NCI-H1092 treated with DMSO at 0.1 percent for 48 hours (cell line): ENCODE results near the gene ME1.
"Not testable (repeated sequence)": the region's sequence is repeated elsewhere in the genome, so short reads cannot be mapped to it uniquely, and the experiment has no call there.

ENCODE experiments used
- DNase-seq: peaks from one replicate; lab custom pipeline; 2025; lab: John Stamatoyannopoulos, UW

Gene ME1

DNA sequence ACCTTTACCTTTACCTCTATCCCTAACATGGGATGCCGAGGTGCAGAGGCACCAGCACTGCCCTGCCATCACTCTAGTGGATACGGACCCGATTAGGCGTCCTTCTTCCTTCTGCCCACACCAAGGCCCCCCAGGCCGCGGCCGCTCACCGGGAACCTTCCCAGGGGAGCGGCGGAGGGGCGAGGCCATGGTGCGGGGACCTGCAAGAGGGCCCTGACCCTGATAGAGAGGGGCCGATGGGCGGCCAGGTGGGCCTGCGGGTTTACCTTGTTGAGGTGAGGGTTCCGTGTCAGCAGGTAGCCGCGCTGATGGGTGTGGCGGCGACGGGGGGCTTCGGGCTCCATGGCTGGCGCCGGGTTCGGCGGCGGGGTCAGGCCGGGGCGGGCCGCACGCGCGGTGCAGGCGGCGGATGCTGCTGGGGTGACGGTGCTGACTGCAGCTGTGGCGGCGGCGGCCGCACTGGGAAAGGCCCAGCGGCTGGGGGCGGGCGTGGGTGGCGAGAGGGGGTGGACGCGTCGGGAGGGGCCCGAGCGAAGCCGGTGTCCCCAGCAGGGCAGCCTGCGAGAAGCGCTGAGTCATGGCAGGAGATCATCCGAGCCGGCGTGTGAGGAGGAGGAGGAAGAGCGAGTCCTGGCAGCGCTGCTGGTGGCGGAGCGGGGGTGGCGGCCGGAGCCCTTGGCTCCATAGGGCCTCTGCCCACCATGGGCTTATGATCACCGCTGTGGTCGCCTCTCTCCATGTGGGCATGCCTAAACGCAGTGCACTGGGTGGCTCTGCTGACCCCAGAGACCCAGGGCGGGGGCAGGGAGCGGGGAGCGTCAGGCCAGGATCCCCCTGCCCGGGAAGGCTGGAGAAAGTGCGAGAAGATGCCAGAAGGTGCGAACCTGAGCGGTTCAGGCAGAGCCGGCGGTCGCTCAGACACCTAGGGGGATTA is at the start of gene ME1:
TSS of gene ME1 (minus strand) at position 441 of the 934 bp plus-strand sequence. CDS start at position 344, 97 bp downstream.
- DNase-seq: peak; percentile 19

DNA sequence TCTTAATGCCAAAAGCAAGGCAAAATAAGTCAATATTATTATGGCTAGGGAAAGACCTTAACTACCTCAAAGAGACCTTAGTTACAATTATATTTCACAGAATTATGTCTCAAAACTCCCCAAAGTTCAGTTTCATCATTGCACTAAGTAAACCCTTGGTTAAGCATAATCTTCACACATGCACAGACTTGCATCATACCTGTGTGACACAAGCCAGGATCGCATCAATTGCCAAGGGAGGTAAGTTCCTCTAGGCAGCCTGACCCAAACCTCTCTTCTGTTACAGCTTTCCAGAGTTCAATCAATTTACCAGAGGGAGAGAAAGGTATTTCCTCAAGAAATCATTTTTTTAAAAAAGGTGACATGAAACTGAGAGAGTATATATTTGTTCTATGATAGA is 49.6 kb upstream of the ME1 start:
- DNase-seq: no peak

DNA sequence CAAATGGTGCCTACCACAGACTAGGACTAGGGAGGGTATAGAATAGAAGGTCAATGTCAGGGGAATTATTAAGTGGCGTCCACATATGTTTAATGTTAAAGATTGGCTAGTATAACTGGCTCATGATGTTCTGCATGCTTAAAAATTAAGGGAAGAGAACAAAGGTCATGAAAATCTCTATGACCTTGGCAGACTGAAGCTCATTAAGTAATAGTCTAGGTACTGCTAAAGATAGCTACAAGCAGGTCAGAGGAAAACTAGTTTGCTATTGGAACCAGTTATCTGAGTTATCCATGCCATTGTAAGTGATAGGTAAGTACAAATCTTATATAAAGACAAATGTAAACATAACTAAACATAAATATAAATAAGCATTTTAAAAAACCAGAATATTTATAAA is 48.5 kb upstream of the ME1 start:
- DNase-seq: no peak

DNA sequence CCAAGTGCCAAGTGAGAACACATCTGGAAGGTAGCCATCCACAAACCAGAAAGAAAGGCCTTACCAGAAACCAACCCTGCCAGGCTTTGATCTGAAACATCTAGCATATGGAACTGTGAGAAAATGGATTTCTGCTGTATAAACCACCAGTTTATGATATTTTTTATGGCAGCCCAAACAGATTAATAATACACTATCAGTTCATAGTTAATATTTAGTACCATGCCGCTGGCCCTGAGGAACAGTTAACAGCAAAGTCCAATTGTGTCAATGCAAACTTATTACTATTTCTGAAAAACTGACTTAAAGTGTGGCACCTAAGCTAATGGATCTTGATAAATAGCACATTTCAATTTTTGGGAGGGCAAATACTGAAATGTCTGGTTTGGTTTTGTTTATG is 46.1 kb upstream of the ME1 start:
- no peak for DNase-seq

DNA sequence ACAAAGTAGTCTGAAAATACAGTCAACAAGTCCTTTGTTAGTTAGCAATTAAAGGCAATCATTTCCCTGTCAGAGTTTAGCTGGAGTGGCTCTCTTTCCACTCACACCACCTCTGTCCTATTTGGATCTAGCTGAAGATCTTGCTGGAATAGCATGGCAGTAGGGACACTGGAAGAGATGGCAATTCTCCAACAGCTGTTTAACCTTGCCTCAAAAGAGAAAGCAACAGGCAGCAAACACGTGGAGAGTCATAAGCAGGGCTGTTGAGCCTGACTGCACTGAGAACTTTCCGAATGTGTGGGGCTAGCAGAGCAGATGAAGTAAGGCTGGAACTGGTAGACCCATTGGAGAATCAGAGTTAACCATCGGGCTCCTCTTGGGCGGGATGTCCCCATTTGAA is 43.5 kb upstream of the ME1 start:
- DNase-seq: no peak

DNA sequence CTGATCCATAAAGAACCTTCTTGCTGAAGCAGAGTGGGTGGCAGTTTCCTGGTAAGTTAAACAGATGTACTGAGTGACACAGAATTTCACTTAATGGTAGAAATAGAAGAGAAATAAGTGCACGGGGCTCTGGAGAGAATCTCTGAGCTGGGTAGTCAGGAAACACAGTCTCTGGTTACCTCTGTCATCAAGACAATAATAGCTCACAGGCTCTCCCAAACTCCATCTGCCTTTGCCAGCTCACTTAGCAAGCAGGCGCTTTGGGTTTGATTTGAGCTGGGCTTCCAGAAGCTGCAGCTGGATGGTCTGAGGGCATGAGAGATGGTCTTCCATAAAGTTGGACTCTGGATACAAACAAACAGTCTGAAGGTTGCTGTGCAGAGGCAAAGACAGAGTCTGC is 41.9 kb upstream of the ME1 start:
- no peak for DNase-seq

DNA sequence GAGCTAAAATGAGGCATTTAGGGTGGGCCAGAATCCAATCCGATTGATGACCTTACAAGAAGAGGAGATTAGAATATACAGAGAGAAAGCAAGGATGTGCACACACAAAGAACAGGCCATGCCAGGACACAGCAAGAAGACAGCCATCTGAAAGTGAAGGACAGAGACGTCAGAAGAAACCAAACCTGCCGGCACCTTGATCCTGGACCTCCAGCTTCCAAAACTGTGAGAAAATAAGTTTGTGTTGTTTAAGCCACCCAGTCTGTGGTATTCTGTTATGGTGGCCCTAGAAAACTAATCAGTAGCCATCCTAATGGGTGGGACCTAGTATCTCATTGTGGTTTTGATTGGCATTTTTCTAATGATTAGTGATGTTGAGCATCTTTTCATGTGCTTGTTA is 39.7 kb upstream of the ME1 start:
- DNase-seq: no peak

DNA sequence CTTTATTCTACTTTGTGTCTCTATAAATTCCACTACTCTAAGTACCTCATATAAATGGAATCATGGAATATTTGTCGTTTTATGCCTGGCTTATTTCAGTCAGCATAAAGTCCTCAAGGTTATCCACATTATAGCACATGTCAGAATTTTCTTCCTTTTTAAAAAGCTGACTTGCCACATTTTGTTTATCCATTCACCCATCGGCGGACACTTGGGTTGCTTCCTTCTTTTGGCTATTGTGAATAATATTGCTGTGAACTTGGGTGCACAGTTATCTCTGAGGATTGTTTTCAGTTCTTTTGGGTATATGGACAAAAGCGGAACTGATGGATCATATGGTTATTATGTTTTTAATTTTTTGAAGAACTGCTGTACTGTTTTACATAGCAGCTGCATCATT is 39.1 kb upstream of the ME1 start:
- DNase-seq: no peak

DNA sequence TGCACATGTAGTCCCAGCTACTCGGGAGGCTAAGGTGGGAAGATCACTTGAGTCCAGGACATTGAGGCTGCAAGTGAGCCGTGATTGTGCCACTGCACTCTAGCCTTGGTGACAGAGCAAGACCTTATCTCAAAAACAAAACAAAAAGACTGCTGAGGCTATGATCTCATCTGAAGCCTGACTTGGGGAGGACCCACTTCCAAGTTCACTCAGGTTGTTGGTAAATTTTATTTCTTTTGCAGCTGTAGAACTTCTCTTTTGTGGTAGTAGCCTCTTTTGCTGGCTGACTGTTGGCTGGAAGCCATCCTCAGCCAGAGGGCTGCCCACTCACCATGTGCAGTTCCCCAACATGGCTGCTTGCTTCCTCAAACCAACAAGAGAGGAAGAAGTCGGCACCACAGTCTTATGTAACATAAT is 36.8 kb upstream of the ME1 start:
- no peak for DNase-seq

DNA sequence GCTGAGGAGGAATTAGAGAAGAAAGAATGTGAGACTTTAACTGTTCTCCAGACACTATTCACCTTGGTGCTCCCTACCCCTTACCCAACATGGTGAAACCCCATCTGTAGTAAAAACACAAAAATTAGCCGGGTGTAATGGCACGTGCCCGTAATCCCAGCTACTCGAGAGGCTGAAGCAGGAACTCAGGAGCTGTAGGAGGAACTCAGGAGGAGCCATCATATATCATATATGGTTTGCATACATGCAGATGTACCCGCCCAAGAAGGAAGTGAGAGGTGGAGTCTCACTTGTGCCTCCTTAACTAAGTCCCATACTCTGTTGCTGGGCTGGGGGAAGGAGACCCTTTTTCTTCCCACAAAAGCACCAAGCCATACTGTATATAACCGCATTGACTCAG is 35.5 kb upstream of the ME1 start:
- DNase-seq: no peak

DNA sequence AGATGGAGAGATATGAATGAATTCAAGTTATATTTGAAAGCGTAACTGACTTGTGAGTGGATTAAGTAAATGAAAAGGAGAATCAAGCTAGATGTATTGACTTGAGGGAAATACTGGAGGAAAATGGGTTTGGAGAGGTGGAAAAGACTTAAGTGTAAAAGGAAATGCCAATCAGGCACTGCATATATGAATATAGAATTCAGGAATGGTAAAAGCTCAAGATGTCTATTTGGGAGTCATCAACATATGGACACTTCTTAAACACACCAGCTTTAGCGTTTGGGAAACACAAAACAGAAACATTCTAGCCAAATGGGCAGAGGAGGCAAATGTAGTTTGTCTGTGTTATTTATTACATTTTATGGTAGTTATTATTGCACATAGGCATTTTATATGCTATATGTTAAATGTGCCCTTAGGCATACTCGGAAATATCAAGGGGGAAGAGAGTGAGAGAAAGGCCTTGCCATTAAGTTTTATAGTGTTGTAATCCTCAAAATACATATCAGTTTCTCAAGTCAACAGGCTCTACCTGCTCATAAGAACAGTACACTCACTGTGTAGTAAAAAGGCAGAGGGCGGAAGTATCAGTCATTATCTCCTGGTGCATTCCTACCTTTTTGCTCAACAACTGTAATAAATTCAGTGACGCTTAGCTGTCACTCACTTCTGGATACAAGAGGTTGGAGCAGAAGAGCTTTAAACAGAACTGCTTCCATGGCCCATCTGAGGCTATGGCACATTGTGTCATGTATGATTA is 33.7 kb upstream of the ME1 start:
- no peak for DNase-seq

DNA sequence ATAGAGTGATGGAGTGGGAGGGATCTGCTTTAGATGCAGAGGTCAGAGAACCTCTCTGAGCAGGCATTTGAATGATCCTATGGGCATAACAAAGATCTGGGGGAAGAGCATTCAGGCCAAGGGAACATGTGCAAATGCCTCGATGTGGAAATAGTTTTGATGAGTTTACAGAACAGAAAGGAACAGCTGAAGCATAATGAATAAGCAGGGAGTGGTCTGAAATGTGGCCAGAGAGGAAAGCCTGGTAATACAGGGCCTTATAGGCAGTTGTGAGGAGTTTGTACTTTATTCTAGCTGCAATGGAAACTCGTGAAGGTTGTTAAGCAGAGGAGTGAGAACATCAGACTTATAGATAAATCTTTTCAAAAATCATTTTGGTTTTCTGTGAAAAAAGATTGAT is 33.0 kb upstream of the ME1 start:
- DNase-seq: no peak

DNA sequence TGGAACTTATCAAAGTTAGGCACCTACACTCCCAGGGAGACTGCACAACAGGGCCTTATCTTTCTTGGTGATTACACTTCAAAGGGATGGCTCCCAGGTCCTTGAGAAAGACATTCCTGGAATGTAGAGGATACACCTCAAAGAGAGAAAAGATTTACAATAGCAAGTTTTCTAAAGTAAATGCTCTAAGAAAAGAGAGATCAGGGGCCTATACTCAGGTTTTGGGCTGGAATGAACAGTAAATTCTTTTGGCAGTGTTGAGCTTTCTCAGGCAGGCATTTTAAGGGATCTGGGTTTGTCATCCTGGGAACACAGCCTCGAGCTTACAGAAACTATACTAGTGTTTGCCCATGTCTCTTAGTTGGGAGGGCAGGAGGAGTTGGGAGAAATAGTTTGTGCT is 31.7 kb upstream of the ME1 start:
- DNase-seq: no peak

DNA sequence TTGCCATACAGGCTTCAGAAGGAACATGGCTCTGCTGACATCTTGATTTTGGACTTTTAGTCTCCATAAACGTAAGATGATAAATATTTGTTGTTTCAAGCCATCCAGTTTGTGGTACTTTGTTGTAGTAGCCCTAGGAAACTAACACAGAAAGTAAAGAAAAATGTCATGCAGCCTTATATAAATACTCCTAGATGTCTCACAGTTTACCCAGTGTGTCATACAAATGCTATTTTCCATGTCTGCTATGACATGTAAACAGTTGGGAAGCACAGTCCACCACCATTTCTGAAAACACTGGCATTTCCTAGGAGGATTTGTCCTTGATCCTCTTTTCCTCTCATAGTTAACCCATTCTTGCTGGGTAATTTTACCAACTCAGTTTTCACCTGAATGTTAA is 30.6 kb upstream of the ME1 start:
- no peak for DNase-seq

DNA sequence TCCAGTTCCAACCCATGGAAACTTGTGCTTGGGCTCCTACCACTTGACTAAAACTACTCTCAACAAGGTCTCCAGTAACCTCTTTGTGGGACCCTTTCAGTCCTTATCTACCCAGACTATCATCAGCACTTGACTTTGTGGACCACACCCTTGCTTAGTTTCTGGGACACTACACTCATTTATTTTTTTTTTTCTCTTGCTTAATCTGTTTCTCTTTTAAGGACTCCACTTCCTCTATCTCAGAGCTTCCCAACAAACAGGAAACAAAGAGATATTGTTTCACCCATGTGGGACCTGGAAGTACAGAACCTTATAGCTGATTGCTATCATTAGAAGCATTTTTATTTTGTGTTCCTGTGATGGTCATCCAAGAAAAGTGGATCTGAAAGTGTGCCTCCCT is 28.8 kb upstream of the ME1 start:
- DNase-seq: no peak

DNA sequence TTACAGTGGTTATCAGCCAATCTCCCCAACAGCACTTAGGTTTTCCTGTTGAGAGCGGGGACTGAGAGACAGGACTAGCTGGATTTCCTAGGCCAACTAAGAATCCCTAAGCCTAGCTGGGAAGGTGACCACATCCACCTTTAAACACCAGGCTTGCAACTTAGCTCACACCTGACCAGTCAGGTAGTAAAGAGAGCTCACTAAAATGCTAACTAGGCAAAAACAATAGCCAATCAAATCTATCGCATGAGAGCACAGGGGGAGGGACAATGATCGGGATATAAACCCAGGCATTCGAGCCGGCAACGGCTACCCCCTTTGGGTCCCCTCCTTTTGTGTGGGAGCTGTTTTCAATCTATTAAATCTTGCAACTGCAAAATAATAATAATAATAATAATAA is 19.2 kb upstream of the ME1 start:
- not testable (repeated sequence) for DNase-seq

DNA sequence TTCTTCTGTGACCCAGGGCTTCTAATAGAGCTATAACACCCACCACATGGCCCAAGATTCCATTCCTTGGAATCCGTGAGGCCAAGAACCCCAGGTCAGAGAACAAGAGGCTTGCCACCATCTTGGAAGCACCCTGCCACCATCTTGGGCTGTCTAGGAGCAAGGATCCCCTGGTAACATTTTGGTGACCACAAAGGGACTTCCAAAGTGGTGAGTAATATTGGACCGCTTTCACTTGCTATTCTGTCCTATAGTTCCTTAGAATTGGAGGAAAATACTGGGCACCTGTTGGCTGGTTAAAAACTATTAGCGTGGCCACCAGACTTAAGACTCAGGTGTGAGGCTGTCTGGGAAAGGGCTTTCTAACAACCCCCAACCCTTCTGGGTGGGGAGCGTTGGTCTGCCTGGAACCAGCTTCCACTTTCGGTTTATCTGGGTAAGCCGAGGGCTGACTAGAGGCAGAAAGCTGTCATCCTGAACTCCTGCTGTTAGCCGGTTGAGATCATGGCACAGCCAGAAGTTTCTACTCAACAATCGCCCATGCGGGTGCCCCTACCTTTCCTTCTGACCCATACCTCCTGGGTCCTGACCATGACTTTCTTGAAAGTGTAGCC is 13.3 kb upstream of the ME1 start:
- not testable (repeated sequence) for DNase-seq

DNA sequence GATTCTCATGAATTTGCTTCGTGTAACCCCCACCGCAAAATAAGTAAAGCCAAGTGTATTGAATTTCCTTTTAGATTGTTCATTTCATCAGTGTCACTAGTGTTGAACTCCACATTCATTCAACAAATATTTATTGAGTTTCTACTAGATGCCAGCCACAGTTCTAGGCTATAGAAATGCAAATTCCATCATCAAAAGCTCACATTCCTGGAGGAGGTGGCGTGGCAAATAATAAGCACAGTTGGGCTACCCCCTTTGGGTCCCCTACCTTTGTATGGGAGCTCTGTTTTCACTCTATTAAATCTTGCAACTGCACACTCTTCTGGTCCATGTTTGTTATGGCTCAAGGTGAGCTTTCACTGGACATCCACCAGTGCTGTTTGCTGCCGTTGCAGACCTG is 12.7 kb upstream of the ME1 start:
- DNase-seq: no peak

DNA sequence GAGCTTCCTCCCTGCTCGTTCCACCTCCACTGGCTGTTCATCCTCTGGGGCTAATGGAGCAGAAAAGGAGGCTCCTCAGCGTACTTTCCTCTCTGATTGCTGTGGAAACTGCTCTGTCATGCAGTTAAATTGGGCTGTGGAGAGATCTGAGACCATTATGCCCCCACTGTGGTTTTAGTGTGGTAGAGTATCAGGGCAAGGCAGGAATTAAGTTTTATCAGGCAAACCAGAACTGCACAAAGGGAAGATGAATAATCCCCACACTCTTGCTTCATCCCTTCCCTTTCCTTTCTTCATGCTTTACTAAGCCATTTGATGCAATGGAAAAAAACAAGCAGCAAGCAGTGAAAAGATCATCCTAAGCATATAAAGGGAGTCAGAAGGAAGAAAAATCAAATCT is 11.9 kb upstream of the ME1 start:
- DNase-seq: no peak

DNA sequence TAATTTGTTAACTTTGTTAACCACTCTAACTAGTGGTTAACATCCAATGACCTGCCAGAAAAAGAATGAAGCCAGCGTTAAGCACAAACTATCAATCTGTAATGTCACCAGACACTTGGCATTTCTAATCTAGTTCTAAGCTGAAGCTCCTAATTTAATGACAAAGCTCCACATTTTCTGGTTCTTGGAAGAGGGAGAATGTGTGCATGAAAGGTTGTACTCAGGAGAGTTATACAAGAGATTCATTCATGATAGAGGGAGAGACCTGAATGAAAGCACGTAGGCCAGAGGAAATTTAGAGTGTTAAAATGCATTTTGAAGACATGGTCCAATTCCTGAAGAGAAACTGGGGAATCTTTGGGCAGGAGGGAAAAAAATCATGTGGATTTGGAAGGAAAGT is 8.3 kb upstream of the ME1 start:
- no peak for DNase-seq

DNA sequence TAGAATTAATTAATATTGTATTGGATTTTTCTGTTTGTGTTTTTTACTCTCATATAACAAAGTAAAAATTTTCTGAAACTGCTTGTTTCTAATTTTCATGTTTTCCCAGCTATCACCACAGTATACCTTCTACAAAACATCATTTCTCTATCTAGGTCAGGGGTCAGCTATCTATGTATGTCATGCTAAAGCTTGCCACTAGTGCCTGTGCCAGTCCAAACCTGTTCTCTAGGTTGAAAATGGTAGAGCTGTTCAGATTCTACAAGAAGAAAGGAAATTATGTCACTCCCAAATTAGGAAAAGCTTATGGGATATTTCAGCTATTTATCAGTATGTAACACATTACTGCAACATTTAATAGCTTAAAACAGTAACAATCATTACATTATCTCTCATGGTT is 5.8 kb upstream of the ME1 start:
- no peak for DNase-seq

DNA sequence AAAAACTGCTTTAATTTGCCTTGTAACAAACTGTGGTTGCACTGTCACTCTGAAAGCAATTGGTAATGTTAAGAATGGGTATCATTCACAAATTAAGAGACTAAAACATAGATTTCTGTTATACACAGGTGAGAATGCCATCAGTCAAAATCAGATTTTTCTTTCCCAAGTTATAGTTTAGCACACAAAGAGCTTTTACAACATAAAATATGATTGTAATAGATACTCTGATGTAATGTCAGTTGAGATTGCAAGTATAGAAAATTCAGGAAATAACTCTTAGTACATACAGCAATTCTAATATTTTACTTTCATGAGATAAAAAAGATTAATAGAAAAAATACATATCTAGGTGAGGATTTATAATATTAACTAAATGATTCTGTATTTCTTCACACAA is 2.3 kb upstream of the ME1 start:
- DNase-seq: no peak

DNA sequence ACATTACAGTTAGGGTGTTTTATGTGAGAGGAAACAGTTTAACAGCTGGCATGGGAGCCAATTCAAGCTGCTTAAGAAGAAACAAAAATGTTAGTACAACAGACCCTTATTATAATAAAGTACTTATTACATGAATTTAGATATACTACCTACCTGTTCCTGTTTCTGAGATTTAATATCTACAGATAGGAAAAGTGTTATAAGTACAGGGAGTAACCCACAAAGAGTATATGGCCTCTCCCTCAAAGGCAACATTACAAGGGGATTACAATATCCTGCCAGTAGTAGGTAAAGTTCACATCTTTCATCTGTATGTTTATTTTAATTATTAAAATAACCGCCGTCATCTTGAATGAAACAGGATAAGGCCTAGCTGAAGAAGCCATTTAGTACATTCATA is 1.8 kb upstream of the ME1 start:
- no peak for DNase-seq
